HG03280 (cell line): Measurements from ENCODE around the gene CTSA.
"Not testable (repeated sequence)": the region's sequence is repeated elsewhere in the genome, so short reads cannot be mapped to it uniquely, and the experiment has no call there.

ENCODE experiments used
- ATAC-seq: cut with Tn5 transposase; IDR thresholded peaks from one replicate; pipeline ENCODE4 v1.9.1; 2021; ENCODE audit warnings: mild to moderate bottlenecking, moderate library complexity; ENCODE audit not compliant: unreplicated experiment

CTSA gene

GRCh38 chr20:45911486-45912343 is 20.6 kb downstream of the CTSA start, which contains the start of gene PLTP:
TSS of gene PLTP (minus strand) at chr20:45912155. CDS start at chr20:45911452, 703 bp downstream.
- ATAC-seq: no peak

GRCh38 chr20:45912344-45912682 is 21.2 kb downstream of the CTSA start:
- ATAC-seq: no peak

DNA sequence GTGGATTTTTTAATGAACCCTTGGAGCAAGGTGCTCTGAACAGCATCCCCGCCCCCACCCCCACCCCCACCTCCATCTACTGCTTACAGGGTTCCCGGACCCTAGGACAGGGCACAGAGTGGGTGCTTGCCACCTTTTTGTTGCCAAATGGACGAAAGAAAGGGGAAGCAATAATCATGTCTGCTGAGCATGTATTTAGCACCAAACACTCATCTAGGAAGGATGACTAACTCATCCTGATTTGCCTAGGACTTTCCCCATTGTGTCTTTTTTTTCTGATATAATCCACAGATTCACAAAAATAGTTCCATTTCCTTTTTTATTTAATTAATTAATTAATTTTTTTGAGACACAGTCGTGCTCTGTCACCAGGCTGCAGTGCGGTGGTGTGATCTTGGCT is 22.0 kb downstream of the CTSA start:
- ATAC-seq: no peak

GRCh38 chr20:45917790-45918141 is 26.6 kb downstream of the CTSA start:
- ATAC-seq: no peak

- no peak for ATAC-seq
Measured at GRCh38 chr20:45918182-45918737, 27.1 kb downstream of the CTSA start.

- no peak for ATAC-seq
Measured at GRCh38 chr20:45918779-45919537, 27.8 kb downstream of the CTSA start.

DNA sequence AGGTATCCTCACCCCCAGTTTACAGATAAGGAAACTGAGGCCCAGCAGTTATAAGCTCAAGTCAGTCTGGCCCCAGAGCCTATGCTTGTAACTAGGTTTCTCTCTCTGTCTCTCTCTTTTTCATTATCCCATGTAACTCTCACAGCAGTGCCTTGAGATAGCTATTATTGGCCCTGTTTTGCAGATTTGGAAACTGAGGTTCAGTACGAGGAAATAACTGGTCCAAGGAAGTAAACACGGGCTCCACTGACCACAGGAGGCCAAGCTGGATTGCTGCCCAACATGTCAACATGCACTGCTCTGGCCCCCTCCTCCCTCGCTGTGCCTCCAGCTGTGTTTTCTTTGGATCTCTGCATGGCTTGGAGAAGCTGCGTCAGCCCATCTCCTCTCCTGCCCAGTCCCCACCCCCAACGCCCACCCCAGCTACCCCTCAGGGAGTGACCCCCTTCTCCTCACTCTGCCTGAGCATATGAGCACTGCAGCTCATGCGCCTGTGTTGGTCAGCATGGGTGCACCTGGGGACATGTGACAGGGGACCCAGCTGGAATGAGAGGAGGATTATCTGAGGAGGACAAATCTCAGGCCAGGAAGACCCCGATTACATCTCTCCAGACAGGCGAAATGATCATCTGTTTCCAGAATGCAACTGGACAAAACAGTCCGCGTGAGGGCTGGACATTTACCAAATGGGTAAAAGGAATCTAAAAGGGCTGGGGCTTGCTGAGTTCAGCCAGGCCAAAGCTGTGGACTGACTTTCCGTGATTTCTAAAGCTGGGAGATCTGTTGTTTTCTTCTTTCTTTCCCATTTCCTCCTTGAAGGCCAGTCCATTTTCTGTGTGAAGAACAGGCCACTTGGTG is 28.6 kb downstream of the CTSA start:
- no peak for ATAC-seq

DNA sequence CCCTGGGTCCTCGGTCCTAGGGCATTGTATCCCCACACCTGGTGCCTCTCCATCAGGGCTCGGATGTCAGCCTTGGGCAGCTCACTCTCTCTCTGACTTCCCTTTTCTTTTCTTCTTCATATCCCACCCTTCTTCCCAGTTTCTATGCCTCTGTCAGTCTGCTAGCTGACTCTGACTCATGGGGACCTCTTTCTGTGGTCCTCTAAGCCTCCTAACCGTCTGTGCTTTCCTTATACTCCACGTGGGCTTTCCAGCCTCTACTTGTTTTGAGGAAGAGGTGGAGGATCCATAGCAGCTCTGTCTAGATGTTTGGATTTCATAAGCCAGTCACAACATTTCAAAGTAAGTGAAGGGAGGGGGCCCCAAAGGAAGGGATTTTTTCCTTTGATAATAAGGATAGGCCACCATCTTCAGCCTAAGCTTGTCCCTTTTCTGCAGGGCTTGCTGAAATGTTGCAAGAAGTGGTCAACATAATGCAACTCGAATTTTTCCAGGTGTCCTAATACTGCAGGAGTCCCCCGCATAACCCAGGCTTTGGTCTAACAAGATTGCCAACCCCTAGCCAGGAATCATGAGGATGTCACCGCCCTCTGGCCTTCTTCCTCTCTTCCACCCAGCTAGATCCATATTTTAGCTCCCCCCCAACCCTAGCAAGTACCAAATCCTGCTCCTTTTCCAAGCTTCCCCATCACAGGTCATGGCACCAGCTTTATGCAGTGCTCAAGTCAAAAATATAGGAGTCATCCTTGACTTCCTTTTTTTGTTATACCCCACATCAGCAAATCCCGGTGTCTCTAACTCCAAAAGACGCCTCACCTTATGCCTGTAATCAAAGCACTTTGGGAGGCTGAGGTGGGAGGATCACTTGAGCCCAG is 29.6 kb downstream of the CTSA start:
- no peak for ATAC-seq

DNA sequence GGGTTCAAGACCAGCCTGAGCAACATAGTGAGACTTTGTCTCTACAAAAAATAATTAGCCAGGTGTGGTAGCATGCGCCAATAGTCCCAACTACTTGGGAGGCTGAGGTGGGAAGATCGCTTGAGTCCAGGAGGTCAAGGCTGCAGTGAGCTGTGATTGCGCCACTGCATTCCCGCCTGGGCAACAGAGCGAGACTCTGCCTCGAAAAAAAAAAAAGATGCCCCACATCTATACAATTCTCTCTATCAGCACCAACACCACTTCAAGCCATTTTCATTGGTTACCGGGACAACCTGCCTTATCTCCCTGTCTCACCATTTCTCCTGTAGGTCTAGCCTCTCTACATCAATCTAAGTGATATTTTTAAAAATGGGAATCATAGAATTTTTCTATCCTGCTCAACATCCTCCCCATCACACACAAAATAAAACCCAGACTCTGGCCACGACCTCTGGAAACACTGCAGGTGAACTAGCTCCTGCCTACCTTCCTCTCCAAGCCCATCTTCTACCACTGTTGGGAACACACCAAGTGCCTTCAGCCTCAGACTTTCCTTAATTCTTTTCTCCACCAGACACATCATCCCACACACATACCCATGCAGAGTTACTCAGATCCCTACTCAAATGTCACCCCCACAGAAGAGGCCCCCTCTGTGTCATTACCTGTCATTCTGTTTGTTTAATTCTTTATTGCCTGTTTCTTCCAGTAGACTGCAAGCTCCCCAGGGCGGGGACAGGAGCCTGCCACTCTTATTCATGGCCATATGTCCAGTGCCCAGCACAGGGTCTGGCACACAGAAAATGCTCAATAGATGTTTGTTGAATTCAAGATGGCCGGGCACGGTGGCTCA is 30.4 kb downstream of the CTSA start:
- ATAC-seq: no peak

DNA sequence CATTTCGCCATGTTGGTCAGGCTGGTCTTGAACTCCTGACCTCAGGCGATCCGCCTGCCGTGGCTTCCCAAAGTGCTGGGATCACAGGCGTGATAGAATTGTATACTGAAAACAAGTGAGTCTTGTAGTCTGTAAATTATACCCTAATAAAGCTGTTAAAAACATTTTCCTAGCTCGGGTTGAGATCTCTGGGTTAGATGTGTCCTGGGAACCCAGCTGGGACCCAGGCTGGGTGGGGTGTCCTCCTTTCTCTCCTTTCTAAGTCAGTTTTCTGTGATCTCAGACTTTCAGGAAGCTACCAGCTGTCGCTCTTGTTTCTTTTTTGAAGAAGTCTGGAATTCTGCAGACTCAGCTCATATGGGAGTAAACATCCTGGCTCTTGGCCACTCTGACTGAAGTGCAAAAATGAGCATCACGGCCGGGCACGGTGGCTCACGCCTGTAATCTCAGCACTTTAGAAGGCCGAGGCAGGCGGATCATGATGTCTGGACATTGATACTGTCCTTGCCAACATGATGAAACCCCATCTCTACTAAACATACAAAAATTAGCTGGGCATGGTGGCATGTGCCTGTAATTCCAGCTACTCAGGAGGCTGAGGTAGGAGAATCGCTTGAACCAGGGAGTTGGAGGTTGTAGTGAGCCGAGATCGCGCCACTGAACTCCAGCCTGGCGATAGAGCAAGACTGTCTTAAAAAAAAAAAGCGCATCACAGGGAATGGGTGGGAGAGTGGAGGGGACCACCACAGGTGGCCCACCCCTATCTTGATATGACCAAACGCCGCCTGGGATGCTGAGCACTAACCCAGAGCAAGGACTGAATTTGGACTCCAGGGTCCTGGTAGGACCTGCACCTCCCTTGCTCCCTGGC is 33.5 kb downstream of the CTSA start:
- ATAC-seq: no peak

GRCh38 chr20:45925821-45926506 is 34.8 kb downstream of the CTSA start:
- no peak for ATAC-seq

GRCh38 chr20:45926731-45927070 is 35.6 kb downstream of the CTSA start:
- ATAC-seq: no peak

- no peak for ATAC-seq
Measured at GRCh38 chr20:45927071-45927878, 36.1 kb downstream of the CTSA start.

DNA sequence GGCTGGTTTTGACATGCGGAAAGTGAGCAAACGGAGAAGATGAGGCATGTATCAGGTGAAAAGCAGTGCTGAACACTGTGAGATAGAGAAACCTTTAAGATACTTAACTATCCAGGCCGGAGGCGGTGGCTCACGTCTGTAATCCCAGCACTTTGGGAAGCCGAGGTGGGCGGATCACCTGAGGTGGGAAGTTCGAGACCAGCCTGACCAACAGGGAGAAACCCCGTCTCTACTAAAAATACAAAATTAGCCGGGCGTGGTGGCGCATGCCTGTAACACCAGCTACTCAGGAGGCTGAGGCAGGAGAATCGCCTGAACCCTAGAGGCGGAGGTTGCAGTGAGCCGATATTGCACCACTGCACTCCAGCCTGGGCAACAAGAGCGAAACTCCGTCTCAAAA is 40.5 kb downstream of the CTSA start:
- not testable (repeated sequence) for ATAC-seq

DNA sequence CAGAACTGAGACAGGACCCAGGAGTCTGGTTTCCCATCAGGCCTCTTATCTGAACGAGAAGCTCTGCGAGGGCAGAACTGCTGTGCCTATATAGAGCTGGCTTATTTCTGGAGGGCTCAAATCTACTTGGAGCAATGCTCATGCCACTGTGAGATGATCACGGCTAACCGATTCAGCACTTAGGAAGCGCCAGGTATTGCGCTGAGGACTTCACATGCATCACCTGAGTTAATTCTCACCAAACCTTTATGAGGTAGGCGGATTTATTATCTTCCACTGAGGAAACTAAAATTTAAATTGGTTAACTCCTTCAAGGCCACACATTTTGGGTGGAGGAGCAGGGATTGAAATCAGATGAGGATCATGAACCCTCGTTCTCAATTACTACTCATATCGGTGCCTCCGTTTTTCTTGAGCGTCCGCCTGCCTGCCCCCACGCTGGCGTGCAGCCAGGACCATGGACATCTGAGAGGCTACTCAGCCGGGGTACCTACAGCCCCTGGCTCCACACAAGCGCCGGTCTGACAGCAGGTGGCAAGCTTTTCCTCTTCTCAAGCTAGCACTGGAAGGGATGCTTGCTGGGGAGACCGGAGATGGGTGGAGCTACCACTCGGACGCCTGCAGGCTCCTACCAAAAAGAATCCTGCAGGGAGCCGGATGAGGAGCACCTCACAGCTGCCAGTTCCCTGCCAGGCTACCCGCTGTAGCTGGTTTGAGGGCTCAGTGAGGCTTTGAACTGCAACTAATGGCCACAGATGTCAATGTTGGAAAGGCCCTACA is 42.3 kb downstream of the CTSA start:
- no peak for ATAC-seq

DNA sequence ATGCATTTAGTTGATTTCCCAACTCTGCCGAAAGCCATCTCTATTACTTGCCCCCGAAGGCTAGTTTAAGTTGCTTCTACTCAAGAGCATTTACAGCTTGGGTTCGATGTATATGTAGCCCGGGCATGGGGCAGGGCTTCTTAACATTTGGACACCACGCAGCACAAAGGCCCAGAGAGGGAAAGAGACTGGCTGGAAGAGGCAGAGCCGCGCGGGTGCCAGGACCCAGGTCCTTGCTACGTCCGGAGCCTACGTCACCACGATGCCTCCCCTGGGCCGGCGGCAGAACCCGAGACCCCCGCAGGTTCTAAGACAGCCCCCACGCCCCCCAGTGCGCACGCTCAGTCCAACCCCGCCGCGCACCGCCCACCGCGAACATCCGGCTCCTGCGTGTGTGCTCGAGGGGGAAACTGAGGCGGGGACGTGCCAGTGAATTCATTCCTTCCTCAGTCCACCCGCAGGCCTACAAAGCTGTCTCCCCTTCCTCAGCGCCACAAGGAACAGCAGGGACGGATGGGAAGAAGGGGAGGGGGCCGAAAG is 43.0 kb downstream of the CTSA start:
- ATAC-seq: peak; percentile 1
